ENCODE data around the gene ECHDC1. TPM values are rescaled to one million over a fixed set of nuclear protein-coding genes. Genes with fewer than 3 reads are reported as not detected.

ECHDC1 gene
- polyA plus RNA-seq, 1 donor from 2014 or later, result 95.7 TPM

- Histone ChIP-seq H3K9me2 (ENCODE audit: insufficient read depth, low read length) (no peaks in the 10 kb centered on the region), H3K4me2 (ENCODE audit: low read length) (no peak overlapping the region), H3K79me2 (replicated peaks; ENCODE audit: insufficient read depth, low read length) (peaks cover 8% of the 10 kb centered on the region), H3K27me3 (ENCODE audit: insufficient read depth, low read depth, low read length) (no peaks in the 10 kb centered on the region), H2AFZ (ENCODE audit: low read depth, low read length) (no peak overlapping the region), H4K20me1 (ENCODE audit: insufficient read depth) (no peaks in the 10 kb centered on the region), H3K4me3 (ENCODE audit: low read length) (no peak overlapping the region), H3K9ac (ENCODE audit: low read length) (no peak overlapping the region), H3K27ac (ENCODE audit: low read length) (no peak overlapping the region), H3K9me3 (ENCODE audit: low read length) (no peaks in the 10 kb centered on the region), H3F3A (ENCODE audit: insufficient read depth, low read length, poor library complexity, severe bottlenecking) (no peaks in the 10 kb centered on the region), H3K36me3 (ENCODE audit: insufficient read depth, low read length) (no peaks in the 10 kb centered on the region)
- TF ChIP-seq RAD21 (conservative IDR thresholded peaks at IDR 0.05), result no peak
- no peak for TF ChIP-seq TAF1 (IDR thresholded peaks at IDR 0.05; ENCODE audit: low read depth)
- TF ChIP-seq, protein P1, sequence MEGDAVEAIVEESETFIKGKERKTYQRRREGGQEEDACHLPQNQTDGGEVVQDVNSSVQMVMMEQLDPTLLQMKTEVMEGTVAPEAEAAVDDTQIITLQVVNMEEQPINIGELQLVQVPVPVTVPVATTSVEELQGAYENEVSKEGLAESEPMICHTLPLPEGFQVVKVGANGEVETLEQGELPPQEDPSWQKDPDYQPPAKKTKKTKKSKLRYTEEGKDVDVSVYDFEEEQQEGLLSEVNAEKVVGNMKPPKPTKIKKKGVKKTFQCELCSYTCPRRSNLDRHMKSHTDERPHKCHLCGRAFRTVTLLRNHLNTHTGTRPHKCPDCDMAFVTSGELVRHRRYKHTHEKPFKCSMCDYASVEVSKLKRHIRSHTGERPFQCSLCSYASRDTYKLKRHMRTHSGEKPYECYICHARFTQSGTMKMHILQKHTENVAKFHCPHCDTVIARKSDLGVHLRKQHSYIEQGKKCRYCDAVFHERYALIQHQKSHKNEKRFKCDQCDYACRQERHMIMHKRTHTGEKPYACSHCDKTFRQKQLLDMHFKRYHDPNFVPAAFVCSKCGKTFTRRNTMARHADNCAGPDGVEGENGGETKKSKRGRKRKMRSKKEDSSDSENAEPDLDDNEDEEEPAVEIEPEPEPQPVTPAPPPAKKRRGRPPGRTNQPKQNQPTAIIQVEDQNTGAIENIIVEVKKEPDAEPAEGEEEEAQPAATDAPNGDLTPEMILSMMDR (IDR thresholded peaks at IDR 0.05; ENCODE audit: poor library complexity, severe bottlenecking), result no peak
- TF ChIP-seq MXI1 (conservative IDR thresholded peaks at IDR 0.05; ENCODE audit: poor library complexity, severe bottlenecking), result no peak
- TF ChIP-seq, protein P2, sequence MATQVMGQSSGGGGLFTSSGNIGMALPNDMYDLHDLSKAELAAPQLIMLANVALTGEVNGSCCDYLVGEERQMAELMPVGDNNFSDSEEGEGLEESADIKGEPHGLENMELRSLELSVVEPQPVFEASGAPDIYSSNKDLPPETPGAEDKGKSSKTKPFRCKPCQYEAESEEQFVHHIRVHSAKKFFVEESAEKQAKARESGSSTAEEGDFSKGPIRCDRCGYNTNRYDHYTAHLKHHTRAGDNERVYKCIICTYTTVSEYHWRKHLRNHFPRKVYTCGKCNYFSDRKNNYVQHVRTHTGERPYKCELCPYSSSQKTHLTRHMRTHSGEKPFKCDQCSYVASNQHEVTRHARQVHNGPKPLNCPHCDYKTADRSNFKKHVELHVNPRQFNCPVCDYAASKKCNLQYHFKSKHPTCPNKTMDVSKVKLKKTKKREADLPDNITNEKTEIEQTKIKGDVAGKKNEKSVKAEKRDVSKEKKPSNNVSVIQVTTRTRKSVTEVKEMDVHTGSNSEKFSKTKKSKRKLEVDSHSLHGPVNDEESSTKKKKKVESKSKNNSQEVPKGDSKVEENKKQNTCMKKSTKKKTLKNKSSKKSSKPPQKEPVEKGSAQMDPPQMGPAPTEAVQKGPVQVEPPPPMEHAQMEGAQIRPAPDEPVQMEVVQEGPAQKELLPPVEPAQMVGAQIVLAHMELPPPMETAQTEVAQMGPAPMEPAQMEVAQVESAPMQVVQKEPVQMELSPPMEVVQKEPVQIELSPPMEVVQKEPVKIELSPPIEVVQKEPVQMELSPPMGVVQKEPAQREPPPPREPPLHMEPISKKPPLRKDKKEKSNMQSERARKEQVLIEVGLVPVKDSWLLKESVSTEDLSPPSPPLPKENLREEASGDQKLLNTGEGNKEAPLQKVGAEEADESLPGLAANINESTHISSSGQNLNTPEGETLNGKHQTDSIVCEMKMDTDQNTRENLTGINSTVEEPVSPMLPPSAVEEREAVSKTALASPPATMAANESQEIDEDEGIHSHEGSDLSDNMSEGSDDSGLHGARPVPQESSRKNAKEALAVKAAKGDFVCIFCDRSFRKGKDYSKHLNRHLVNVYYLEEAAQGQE (IDR thresholded peaks at IDR 0.05; ENCODE audit: borderline replicate concordance), result no peak
- no peak for TF ChIP-seq EZH2 (IDR thresholded peaks at IDR 0.05; ENCODE audit: borderline replicate concordance, insufficient read depth, low read length, poor library complexity, severe bottlenecking)
- no peak for TF ChIP-seq SMC3 (conservative IDR thresholded peaks at IDR 0.05; ENCODE audit: poor library complexity)
- TF ChIP-seq POLR2AphosphoS5 (IDR thresholded peaks at IDR 0.05), result no peak
- no peak for TF ChIP-seq EP300 (conservative IDR thresholded peaks at IDR 0.05; ENCODE audit: poor library complexity, severe bottlenecking)
Measured at GRCh38 chr6:127262896-127263295, 80.5 kb downstream of the ECHDC1 start.

- no peaks in the 10 kb centered on the region for H3K27me3 ChIP-seq (ENCODE audit: insufficient read depth, low read depth, low read length)
- no peaks in the 10 kb centered on the region for H3K9me3 ChIP-seq (ENCODE audit: low read length)
- no peaks in the 10 kb centered on the region for H3K36me3 ChIP-seq (ENCODE audit: insufficient read depth, low read length)
- H3F3A ChIP-seq (ENCODE audit: insufficient read depth, low read length, poor library complexity, severe bottlenecking), result no peaks in the 10 kb centered on the region
- no peak overlapping the region for H3K4me2 ChIP-seq (ENCODE audit: low read length)
- H2AFZ ChIP-seq (ENCODE audit: low read depth, low read length), result no peak overlapping the region
- no peak overlapping the region for H3K27ac ChIP-seq (ENCODE audit: low read length)
- TF ChIP-seq MXI1 (conservative IDR thresholded peaks at IDR 0.05; ENCODE audit: poor library complexity, severe bottlenecking) (no peak), EZH2 (IDR thresholded peaks at IDR 0.05; ENCODE audit: borderline replicate concordance, insufficient read depth, low read length, poor library complexity, severe bottlenecking) (no peak), POLR2AphosphoS5 (IDR thresholded peaks at IDR 0.05) (no peak), EP300 (conservative IDR thresholded peaks at IDR 0.05; ENCODE audit: poor library complexity, severe bottlenecking) (no peak), RAD21 (conservative IDR thresholded peaks at IDR 0.05) (no peak), TAF1 (IDR thresholded peaks at IDR 0.05; ENCODE audit: low read depth) (no peak), SMC3 (conservative IDR thresholded peaks at IDR 0.05; ENCODE audit: poor library complexity) (no peak)
- TF ChIP-seq, protein P1 (IDR thresholded peaks at IDR 0.05; ENCODE audit: poor library complexity, severe bottlenecking), result no peak
- TF ChIP-seq, protein P2 (IDR thresholded peaks at IDR 0.05; ENCODE audit: borderline replicate concordance), result no peak
- H4K20me1 ChIP-seq (ENCODE audit: insufficient read depth), result no peaks in the 10 kb centered on the region
- no peak overlapping the region for H3K9ac ChIP-seq (ENCODE audit: low read length)
- no peak overlapping the region for H3K4me3 ChIP-seq (ENCODE audit: low read length)
- H3K9me2 ChIP-seq (ENCODE audit: insufficient read depth, low read length), result no peaks in the 10 kb centered on the region
- H3K79me2 ChIP-seq (replicated peaks; ENCODE audit: insufficient read depth, low read length), result no peaks in the 10 kb centered on the region
Measured at GRCh38 chr6:127255286-127255685, 88.1 kb downstream of the ECHDC1 start.

All from neural cell (in vitro differentiated cells).